Endothelial cell of hepatic sinusoid (primary cell): ENCODE results near the gene HSD17B4.
"Not testable (repeated sequence)": the region's sequence is repeated elsewhere in the genome, so short reads cannot be mapped to it uniquely, and the experiment has no call there.

Experiments
- in situ Hi-C: cut with HindIII; loops from 2 replicates; pipeline ENCODE4 v1.10.0; 2017; ENCODE audit warnings: low sequenced_read_pairs

HSD17B4 gene

DNA sequence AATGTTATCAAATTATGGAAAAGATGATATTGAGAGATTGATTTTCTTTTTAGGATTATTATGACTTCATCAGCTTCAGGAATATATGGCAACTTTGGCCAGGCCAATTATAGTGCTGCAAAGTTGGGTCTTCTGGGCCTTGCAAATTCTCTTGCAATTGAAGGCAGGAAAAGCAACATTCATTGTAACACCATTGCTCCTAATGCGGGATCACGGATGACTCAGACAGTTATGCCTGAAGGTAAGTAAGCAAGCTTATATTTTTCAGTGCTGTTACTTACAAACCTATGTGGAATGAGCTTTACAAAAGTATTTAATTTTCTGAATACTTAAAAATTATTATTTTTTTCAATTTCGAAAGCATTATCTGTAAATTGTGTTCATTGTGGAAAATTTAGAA lies 26.5 kb downstream of the HSD17B4 start:
- in situ Hi-C loops, result no loop called here

DNA sequence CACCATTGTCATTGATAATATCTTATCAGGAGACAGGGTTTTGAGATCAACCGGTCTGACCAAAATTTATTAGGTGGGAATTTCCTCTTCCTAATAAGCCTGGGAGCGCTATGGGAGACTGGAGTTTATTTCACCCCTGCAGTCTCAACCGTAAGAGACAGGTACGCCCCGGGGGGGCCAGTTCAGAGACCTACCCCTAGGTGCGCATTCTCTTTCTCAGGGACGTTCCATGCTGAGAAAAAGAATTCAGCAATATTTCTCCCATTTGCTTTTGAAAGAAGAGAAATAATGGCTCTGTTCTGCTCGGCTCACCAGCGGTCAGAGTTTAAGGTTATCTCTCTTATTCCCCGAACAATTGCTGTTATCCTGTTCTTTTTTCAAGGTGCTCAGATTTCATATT lies 28.3 kb downstream of the HSD17B4 start:
- in situ Hi-C loops, result not testable (repeated sequence)

DNA sequence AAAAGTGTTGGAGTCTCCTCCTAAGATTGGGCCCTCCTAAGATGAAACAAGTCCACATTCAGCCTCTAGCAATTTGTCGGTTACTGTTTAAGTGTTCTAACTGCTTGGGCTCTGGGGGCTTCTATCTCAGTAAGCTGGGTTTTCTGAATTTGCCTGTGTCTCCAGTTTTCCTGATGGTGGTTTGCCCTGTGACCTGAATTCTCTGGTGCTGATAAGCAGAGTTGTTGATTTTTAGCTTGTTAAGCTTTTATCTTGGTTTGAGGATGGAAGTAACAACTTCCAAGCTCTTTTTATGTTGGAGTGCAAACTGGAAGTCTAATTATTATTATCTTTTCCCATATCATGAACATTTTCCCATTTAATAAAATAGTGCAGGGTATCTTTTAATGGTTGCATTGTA lies 30.9 kb downstream of the HSD17B4 start:
- in situ Hi-C loops, result no loop called here

DNA sequence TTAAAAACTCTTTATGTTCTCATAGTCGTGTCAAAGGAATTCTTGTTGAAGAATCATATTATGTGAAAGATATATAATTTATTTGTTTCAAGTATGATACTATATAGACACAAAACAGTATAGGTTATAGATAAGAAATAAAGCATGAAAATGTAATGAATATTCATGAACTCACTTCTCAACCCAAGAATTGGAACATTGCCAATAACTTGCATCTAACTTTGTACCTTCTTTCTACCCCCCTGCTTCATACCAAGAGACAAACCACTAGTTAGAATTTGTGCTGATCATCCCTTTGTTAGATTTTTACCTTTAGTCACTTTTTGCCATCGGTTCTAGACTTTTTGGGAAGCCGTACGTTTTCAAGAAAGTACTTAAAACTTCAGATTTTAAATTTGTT lies 32.6 kb downstream of the HSD17B4 start:
- in situ Hi-C loops, result no loop called here

DNA sequence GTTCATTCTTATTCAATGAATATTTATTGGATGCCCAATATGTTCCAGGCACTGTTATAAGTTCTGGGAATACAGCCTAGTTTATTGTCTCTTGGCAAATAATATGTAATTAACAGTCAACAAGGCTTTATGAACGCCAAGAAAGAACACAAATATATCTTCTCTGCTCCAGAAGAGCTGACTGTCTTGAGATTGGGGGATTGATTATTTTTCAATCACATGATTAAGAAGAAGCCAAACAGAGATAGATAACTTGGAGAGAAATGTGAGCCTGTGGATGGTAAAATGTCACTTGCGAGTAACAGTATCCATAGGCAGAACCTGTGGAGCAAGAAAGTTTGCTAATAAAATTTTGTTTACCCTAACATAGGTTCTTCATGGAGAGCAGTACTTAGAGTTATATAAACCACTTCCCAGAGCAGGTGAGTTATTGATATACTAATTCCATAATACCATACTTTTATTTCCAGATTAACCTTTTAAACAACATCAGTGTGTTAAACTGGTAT lies 49.4 kb downstream of the HSD17B4 start:
- in situ Hi-C loops, result no loop called here

DNA sequence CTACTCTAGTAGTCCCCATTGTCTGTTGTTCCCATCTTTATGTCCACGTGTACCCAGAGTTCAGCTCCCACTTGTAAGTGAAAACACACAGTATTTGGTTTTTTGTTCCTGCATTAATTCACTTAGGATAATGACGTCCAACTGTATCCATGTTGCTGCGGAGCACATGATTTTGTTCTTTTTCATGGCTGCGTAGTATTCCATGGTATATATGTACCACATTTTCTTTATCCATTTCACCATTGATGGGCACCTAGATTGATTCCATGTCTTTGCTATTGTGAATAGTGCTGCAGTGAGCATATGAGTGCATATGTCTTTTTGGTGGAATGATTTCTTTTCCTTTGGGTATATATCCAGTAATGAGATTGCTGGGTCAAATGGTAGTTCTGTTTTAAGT lies 51.6 kb downstream of the HSD17B4 start:
- in situ Hi-C loops, result not testable (repeated sequence)

DNA sequence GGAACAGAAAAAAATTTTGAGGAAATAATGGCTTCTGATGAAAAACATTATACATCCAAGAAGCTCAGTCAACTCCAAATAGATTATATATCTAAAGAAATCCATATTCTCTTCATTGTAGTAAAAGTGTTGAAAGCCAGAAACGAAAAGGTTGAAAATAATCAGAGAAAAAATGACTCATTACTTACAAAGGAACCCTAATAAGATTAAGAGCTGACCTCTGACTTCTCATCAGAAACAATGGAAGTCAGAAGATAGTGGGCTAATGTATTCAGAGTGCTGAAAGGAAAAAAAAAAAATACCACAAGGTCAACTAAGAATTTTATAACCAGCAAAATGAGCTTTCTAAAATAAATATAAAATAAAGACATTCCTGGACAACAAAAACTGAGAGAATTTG lies 60.0 kb downstream of the HSD17B4 start:
- in situ Hi-C loops, result no loop called here

DNA sequence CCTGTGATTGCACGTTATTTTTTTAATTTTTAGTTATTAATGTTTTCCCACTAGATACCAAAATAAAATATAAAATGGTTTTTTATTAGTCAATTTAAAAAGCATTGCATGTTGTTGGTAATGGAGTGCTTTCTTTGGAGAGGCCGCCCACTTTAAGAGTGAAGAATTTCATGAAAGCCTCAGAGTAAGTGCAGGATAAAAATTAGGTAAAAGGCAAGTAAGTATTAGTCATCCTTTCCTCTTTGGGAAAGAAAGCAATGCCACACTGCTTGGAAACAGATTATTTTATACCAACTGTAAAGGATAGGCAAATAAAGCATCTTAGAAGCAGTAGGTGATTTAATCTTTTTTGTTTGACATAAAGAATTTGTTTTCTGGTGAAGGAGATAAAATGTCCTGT lies 62.9 kb downstream of the HSD17B4 start:
- in situ Hi-C loops, result no loop called here

DNA sequence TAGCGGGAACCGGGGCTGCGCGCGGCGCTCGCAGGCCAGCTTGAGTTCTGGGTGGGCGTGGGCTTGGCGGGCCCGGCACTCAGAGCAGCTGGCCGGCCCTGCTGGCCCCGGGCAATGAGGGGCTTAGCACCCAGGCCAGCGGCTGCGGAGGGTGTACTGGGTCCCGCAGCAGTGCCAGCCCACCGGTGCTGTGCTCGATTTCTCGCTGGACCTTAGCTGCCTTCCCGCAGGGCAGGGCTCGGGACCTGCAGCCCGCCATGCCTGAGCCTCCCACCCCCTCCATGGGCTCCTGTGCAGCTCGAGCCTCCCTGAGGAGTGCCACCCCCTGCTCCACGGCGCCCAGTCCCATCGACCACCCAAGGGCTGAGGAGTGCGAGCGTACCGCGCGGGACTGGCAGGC lies 64.8 kb downstream of the HSD17B4 start:
- in situ Hi-C loops, result not testable (repeated sequence)

DNA sequence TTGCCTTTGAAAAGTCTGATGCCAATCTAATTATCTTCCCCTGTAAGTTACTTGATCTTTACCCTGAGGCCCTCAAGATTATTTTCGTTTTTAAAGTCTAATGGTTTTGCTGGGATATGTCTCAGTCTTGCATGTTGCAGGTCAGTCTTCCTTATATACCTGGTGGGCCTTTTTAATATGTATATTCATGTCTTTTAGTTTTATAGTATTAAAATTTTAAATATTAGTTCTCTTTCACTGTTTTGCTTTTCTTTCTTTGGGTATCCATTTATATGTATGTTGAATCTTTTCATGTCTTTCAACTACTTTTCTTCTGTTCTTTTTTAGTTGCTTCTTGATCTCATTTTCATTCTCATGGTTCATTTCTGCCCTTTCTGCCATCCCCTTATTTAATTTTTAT lies 68.9 kb downstream of the HSD17B4 start:
- in situ Hi-C loops, result loop anchor here (5.0 kb wide), 1 partner anchor 36 kb away; no protein-coding TSS in a partner anchor

DNA sequence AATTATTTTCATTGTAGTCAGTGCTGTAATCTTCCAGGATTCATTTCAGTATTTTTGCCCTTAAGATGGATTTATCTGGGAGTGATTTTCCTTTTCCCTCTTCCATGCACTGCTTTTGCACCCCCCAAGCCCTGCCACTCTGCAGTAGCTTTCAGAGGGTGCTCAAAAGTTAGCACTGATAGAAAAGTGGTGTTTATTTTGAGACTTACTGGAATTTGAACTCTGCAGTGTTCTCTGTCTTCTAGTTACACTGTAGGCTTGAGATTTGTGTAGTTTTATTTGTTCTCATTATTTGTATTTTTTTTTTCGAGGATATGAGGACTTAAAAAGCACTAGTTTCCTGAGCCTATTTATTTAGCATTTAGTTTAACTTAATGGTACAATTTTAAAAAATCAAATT lies 70.5 kb downstream of the HSD17B4 start:
- in situ Hi-C loops, result loop anchor here (5.0 kb wide), 1 partner anchor 34 kb away; no protein-coding TSS in a partner anchor

DNA sequence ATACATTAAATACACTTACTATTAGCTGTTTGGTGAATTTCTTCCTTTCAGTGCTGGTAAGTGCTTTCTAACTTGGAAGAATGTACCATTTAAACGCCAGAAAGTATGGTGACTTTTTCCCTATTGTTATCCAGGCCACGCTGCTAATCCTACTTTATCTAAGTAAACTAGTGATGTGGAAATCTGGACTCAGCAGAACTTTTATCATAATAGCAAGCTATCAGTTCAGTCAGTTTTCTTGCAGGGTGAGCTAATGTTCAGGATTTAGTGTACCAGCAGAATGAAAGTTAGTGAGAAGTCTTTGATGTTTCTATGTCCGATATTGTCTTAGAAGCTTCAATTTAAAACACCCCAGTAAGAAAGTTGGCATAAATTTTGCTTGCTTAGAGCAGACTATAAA lies 72.2 kb downstream of the HSD17B4 start:
- in situ Hi-C loops, result loop anchor here (5.0 kb wide), 1 partner anchor 33 kb away; no protein-coding TSS in a partner anchor

DNA sequence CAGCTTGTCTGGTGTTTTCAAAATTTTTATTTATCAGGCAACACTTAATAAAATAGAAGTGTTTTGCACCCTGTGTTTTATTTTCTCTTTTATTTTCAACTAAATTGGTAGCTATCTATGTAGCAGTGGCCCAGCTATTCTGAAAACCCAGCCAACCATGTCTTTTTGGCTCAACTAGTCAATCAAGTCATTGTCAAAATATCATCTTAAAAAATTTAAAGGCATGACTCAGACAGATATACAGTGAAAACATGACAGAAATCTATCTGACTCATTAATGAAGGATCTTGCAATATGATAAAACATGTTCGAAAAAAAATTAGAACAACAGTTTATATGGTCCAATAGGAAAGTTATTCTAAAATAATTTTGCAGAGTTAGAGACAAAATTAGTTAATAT lies 75.1 kb downstream of the HSD17B4 start:
- in situ Hi-C loops, result no loop called here

DNA sequence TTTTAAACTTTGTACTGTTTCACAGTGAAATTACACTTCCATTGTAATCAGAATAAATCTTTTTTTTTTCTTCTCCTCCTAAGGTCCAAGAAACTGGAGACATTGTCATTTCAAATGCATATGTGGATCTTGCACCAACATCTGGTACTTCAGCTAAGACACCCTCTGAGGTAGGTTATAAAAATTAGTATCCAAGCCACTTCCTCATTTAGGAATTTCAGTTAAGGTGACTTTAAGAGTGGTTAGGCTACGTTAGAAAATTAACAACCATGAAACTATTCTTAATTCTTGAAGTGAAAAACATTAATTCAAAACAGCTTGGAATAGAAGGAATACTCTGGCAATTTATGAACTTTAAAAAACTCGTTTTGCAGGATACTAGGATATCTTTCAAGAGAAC lies 77.5 kb downstream of the HSD17B4 start:
- in situ Hi-C loops, result no loop called here

DNA sequence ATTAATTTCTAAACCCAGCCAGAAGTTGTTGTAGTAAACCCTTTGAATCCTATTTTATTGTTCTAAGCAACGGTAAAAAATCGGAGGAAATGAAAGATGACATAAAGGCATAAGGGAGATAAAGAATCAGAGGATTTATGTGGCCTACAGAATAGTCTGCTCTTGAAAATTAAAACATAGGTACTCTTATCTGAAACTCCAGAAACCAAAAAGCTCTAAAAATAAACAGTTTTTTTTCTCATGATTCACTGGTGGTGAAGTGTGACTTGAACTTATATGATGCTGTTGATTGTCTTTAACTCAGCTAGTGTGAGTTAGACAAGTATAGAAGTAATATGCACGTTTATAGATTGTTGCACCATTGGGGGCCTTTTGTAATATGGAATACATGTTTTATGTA lies 80.3 kb downstream of the HSD17B4 start:
- in situ Hi-C loops, result no loop called here

DNA sequence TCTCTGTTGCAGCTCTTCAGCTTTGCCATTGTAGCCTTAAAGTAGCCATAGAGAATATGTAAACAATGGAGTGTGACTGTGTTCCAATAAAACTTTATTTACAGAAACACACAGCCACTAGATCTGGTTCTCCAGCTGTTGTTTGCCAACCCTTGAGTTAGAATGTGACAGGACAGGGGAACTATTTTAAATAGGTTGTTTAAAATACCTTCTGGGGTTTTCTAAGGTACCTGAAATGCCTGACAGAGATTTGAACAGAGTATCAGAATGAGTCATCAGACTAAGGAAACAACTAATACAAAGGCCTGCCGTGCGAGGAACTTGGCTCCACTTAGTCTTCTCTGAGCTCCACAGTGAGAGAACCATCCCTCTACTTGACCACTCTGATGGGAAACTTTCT lies 85.4 kb downstream of the HSD17B4 start:
- in situ Hi-C loops, result no loop called here

DNA sequence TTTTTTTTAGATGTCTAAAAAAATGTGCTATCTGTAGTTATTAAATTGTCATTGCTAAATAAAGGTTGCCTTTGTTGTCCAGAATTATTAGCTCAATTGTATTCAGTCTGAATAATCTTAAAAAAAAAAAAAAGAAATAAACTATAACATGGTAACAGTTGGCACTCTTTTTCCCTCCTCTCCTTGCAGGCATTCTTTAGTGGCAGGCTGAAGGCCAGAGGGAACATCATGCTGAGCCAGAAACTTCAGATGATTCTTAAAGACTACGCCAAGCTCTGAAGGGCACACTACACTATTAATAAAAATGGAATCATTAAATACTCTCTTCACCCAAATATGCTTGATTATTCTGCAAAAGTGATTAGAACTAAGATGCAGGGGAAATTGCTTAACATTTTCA lies 89.4 kb downstream of the HSD17B4 start:
- in situ Hi-C loops, result no loop called here

DNA sequence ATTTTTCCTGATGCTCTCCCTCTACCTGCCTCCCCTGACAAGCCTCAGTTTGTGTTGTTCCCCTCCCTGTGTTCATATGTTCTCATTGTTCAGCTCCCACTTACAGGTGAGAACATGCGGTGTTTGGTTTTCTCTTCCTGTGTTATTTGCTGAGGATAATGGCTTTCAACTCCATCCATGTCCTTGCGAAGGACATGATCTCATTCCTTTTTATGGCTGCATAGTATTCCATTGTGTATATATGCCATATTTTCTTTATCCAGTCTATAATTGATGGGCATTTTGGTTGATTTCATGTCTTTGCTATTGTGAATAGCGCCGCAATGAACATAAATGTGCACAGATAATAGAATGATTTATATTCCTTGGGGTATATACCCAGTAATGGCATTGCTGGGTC lies 99.5 kb downstream of the HSD17B4 start:
- in situ Hi-C loops, result no loop called here

DNA sequence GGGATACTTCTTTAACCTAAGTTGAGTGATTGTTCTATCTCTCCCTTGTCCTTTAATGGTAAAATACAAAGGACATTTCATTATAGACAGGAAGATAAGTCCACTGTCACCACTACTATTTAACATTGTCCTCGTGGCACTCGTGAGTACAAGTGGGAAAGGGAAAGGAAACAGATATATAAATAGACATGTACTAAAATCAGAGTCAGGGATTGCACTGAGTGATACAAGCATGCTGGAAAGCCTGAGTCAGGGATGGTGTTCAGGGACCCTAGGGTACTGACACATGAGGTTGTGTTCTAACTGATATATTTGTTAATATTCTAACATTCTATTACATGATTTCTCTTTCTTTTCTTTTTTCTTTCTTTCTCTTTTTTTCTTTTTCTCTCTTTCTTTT lies 102.3 kb downstream of the HSD17B4 start:
- in situ Hi-C loops, result no loop called here

DNA sequence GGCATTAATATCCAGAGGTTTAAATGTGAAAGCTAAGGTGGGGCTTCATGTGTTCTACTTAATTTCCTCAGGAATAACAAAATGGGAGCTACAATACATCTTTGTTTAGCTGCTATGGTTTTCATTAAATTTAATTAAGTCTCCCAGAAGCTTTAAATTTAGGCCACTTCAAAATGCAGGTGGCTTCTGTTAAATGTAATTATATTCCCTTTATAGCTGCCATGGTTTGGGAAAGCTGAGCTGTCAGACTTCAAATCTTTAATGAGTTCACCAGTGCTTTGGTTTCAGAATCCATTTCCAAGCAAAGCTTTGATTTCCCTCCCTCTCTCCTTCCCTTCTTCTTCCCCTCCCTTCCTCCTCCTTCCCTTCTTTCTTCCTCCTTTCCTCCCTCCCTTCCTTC lies 118.6 kb downstream of the HSD17B4 start:
- in situ Hi-C loops, result loop anchor here (5.0 kb wide), 1 partner anchor 36 kb away; no protein-coding TSS in a partner anchor

DNA sequence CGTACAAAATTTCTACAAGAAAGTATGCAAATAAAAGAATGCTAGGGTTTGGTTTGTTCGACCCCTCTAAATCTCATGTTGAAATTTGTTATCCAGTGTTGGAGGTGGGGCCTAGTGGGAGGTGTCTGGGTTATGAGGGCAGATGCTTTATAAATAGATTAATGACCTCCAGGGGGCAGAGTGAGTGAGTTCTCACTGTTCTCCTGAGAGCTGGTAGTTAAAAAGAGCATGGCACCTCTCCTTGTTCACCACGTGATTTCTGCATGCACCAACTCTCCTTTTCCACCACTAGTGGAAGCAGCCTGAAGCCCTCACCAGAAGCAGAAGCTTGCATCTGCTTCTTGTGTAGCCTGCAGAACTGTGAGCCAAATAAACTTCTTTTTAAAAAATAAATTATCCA lies 126.6 kb downstream of the HSD17B4 start:
- in situ Hi-C loops, result no loop called here

DNA sequence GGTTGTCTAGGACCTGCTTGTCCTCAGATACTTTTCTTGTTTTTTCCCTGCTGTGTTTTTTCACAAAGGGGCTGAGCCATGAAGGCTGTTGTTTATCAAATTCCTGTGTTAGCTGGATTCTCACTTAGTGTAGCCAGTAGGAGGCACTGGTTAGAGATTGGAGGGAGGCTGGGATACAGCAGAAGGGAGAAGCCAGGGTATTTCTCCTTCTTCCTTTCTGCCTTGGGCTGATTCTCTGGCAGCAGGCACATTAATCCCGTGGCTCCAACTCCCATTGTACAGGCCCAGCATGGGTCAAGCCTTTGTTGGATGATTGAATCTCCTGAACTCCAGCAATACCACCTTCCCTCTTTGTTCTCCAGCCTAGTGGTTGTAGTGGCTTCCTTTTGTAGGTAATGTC lies 130.7 kb downstream of the HSD17B4 start:
- in situ Hi-C loops, result no loop called here

DNA sequence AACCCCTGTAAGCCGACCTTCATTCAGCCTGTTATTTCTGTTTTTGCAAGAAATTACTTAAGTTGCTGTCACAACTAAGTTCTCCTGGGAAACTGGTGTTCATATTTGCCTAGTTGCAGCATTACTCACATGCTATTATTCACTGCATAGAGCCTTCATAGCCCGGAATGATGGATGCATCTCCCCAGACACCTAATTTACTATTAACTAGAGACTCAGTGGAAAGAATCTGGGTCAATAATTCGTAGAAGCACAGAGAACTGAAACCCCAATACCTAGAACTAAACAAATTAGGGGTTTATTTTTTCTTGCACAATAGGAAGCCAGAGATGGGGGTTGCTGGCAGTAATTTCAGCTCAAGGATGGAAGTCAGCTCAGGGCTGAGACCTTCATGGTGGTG lies 131.4 kb downstream of the HSD17B4 start:
- in situ Hi-C loops, result no loop called here
